ENCODE results near the gene IL10RB.
A peak's percentile ranks its signal among the peaks of the same experiment; 100 is the strongest.

The IL10RB gene

GRCh38 chr21:33229099-33229783 lies 36.9 kb upstream of the IL10RB start:
- H3K9me3 ChIP-seq: no peaks in the 10 kb centered on the region
- peaks cover 11% of the 10 kb centered on the region for H3K27me3 ChIP-seq
- TF ChIP-seq, protein P1, sequence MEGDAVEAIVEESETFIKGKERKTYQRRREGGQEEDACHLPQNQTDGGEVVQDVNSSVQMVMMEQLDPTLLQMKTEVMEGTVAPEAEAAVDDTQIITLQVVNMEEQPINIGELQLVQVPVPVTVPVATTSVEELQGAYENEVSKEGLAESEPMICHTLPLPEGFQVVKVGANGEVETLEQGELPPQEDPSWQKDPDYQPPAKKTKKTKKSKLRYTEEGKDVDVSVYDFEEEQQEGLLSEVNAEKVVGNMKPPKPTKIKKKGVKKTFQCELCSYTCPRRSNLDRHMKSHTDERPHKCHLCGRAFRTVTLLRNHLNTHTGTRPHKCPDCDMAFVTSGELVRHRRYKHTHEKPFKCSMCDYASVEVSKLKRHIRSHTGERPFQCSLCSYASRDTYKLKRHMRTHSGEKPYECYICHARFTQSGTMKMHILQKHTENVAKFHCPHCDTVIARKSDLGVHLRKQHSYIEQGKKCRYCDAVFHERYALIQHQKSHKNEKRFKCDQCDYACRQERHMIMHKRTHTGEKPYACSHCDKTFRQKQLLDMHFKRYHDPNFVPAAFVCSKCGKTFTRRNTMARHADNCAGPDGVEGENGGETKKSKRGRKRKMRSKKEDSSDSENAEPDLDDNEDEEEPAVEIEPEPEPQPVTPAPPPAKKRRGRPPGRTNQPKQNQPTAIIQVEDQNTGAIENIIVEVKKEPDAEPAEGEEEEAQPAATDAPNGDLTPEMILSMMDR (IDR thresholded peaks at IDR 0.05; ENCODE audit: low read depth, low read length): no peak
- peak overlapping the region; percentile 50 for H3K4me3 ChIP-seq (ENCODE audit: low read depth, low read length)
- no peaks in the 10 kb centered on the region; the same call in 1 of the 2 replicates for H3K36me3 ChIP-seq
- DNase-seq: no peak
- peaks cover 4% of the 10 kb centered on the region for H3K4me1 ChIP-seq

DNA sequence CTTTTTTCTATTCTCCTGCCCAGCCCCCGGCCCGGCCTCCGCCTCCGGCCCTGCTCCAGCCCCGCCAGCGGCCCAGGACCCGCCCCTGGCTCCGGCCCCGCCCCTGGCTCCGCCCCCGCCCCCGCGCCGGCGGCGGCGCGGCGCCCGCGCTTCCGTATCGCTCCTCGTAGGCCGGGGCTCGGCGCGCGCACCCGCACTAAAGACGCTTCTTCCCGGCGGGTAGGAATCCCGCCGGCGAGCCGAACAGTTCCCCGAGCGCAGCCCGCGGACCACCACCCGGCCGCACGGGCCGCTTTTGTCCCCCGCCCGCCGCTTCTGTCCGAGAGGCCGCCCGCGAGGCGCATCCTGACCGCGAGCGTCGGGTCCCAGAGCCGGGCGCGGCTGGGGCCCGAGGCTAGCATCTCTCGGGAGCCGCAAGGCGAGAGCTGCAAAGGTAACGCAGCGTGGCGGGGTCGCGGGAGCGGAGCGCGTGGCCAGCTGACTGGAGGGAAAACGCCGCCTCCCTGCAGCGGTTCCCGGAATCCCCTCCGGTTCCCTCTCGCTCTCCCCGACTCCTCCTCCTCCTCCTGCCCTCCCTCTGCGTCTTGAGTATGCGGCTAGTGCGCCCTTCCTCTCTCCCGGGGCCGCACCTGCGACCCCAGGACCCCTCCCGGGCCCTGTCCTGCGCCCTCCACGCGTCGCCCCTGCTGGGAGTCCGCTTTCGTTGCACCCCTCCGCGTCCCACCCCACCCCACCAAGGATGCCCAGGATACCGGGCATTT lies 36.2 kb upstream of the IL10RB start, which contains the start of gene IFNAR2:
IFNAR2 (plus strand) TSS at position 155 of the 761 bp plus-strand sequence. CDS start 11,985 bp downstream, outside the sequence.
- H3K4me1 ChIP-seq: peaks cover 4% of the 10 kb centered on the region
- H3K4me3 ChIP-seq (ENCODE audit: low read depth, low read length): peak within 1 kb of the TSS; percentile 87
- H3K36me3 ChIP-seq: no peaks in the 10 kb centered on the region; the same call in 1 of the 2 replicates
- H3K27me3 ChIP-seq: peaks cover 11% of the 10 kb centered on the region
- peak; percentile 81 for DNase-seq
- TF ChIP-seq, protein P1 (IDR thresholded peaks at IDR 0.05; ENCODE audit: low read depth, low read length): no peak
- H3K9me3 ChIP-seq: no peaks in the 10 kb centered on the region

DNA sequence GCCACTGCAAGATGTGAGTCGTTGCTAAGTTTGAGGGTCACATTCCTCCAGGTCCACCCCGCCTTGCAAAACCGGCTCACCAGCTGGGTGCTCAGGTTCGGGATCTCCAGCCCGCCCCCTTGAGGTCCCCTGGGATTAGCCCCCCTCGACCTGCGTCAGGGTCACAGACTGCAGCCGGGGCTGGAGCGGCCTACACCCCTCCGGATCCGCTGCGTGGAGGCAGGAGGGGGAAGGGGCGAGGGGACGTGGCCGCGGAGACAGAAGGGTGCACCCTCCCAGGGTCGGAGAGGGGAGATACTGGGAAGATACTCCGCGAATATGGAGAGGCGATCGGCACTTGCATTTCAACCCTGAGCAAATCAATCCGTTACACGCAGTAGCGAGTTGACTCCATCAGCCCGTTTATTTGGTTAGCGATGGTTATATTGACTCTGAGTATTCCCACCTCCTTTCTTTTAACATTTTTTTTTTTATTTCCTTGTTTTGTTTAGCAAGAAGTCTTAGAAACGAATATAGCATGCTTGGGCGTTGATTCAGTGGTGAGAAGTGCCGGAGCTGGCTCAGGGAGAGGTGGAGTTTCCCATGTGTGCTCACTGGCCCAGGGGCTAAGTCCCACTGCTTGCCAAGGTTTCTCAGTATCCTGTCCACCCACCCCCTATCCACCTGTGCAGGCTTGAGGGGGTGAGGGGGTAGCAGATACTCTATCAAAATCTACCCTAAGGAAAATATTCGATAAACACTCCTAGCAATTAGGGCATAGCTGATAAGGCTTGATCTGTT lies 35.4 kb upstream of the IL10RB start:
- TF ChIP-seq, protein P1 (IDR thresholded peaks at IDR 0.05; ENCODE audit: low read depth, low read length): no peak
- H3K9me3 ChIP-seq: no peaks in the 10 kb centered on the region
- H3K27me3 ChIP-seq: peaks cover 11% of the 10 kb centered on the region
- DNase-seq: peak; percentile 48
- H3K36me3 ChIP-seq: no peaks in the 10 kb centered on the region; the same call in 1 of the 2 replicates
- H3K4me3 ChIP-seq (ENCODE audit: low read depth, low read length): peak overlapping the region; percentile 87
- peaks cover 4% of the 10 kb centered on the region for H3K4me1 ChIP-seq

- TF ChIP-seq, protein P1 (IDR thresholded peaks at IDR 0.05; ENCODE audit: low read depth, low read length): no peak
- DNase-seq: no peak
- H3K9me3 ChIP-seq: no peaks in the 10 kb centered on the region
- H3K4me3 ChIP-seq (ENCODE audit: low read depth, low read length): no peak overlapping the region
- peaks cover 4% of the 10 kb centered on the region for H3K4me1 ChIP-seq
- peaks cover 6% of the 10 kb centered on the region; the same call in 1 of the 2 replicates for H3K27me3 ChIP-seq
- H3K36me3 ChIP-seq: no peaks in the 10 kb centered on the region; the same call in 1 of the 2 replicates
These were observed 34.6 kb upstream of the IL10RB start for GRCh38 chr21:33231526-33231925.

- Histone ChIP-seq H3K4me3 (ENCODE audit: low read depth, low read length) (no peak overlapping the region), H3K27me3 (peaks cover 6% of the 10 kb centered on the region; the same call in 1 of the 2 replicates), H3K36me3 (no peaks in the 10 kb centered on the region; the same call in 1 of the 2 replicates), H3K9me3 (no peaks in the 10 kb centered on the region), H3K4me1 (peaks cover 4% of the 10 kb centered on the region)
- no peak for DNase-seq
- TF ChIP-seq, protein P1 (IDR thresholded peaks at IDR 0.05; ENCODE audit: low read depth, low read length): no peak
These were observed 33.7 kb upstream of the IL10RB start for GRCh38 chr21:33232291-33233034.
